NCI-H82 (cell line): ENCODE measurements around the gene PABPC1L2B.
"Not testable (repeated sequence)": the region's sequence is repeated elsewhere in the genome, so short reads cannot be mapped to it uniquely, and the experiment has no call there.

Experiments used
- DNase-seq: peaks from one replicate; lab custom pipeline; 2025; lab: John Stamatoyannopoulos, UW

Gene PABPC1L2B

GRCh38 chrX:73002733-73003132 lies at the start of gene PABPC1L2B:
Gene PABPC1L2B, plus strand, starts transcription at chrX:73002939. Its CDS starts 704 bp downstream, at chrX:73003643.
- not testable (repeated sequence) for DNase-seq

GRCh38 chrX:72959971-72960370 lies 42.8 kb upstream of the PABPC1L2B start:
- DNase-seq: not testable (repeated sequence)

GRCh38 chrX:72971859-72972258 lies 30.9 kb upstream of the PABPC1L2B start:
- not testable (repeated sequence) for DNase-seq

GRCh38 chrX:72974885-72975284 lies 27.9 kb upstream of the PABPC1L2B start:
- not testable (repeated sequence) for DNase-seq

GRCh38 chrX:72980894-72981469 lies 21.8 kb upstream of the PABPC1L2B start:
- DNase-seq: not testable (repeated sequence)

GRCh38 chrX:73004032-73004431 lies 1.3 kb downstream of the PABPC1L2B start:
- not testable (repeated sequence) for DNase-seq

GRCh38 chrX:73021361-73022092 lies 18.8 kb downstream of the PABPC1L2B start:
- no peak for DNase-seq

GRCh38 chrX:73022093-73022445 lies 19.3 kb downstream of the PABPC1L2B start:
- not testable (repeated sequence) for DNase-seq

- no peak for DNase-seq
These were observed 26.1 kb downstream of the PABPC1L2B start for GRCh38 chrX:73028876-73029275.
